Hepatocyte (in vitro differentiated cells): ENCODE measurements around the gene ERMARD. TPM values are rescaled to one million over a fixed set of nuclear protein-coding genes. Genes with fewer than 3 reads are reported as not detected.

Experiments
- DNase-seq: peaks from one replicate; pipeline ENCODE4 v3.0.0-alpha.2; 2016; ENCODE audit warnings: low spot score
- H2AFZ ChIP-seq: fragments of 200-600 bp; sonication (generic); 2 replicates; pipeline ENCODE4 v1.6.0; 2016; ENCODE audit warnings: antibody characterized with exemption, mild to moderate bottlenecking
- H3K27ac ChIP-seq: fragments of 200-600 bp; sonication (generic); 2 replicates; pipeline ENCODE4 v1.5.1; 2016; ENCODE audit warnings: mild to moderate bottlenecking
- H3K27me3 ChIP-seq: fragments of 200-600 bp; sonication (generic); 2 replicates; pipeline ENCODE4 v1.6.1; 2016
- H3K36me3 ChIP-seq: fragments of 200-600 bp; sonication (generic); replicated peaks from 2 replicates; pipeline ENCODE4 v1.5.1; 2016; ENCODE audit warnings: low read depth; ENCODE audit not compliant: insufficient read depth
- H3K4me1 ChIP-seq: fragments of 200-600 bp; sonication (generic); 2 replicates; pipeline ENCODE4 v1.5.1; 2016; ENCODE audit warnings: mild to moderate bottlenecking, moderate library complexity; ENCODE audit not compliant: insufficient read depth
- H3K4me2 ChIP-seq: fragments of 200-600 bp; sonication (generic); 2 replicates; pipeline ENCODE4 v1.6.0; 2016
- H3K4me3 ChIP-seq: fragments of 200-600 bp; sonication (generic); 2 replicates; pipeline ENCODE4 v1.5.1; 2016; ENCODE audit warnings: mild to moderate bottlenecking
- H3K79me2 ChIP-seq: fragments of 200-600 bp; sonication (generic); 2 replicates; pipeline ENCODE4 v1.6.0; 2017; ENCODE audit warnings: mild to moderate bottlenecking
- H3K9me2 ChIP-seq: fragments of 200-600 bp; sonication (generic); replicated peaks from 2 replicates; pipeline ENCODE4 v1.6.0; 2017; ENCODE audit warnings: mild to moderate bottlenecking; ENCODE audit not compliant: insufficient read depth
- H3K9me3 ChIP-seq: fragments of 200-600 bp; sonication (generic); 2 replicates; pipeline ENCODE4 v1.5.1; 2016; ENCODE audit warnings: low read depth, mild to moderate bottlenecking
- H4K20me1 ChIP-seq: fragments of 200-600 bp; sonication (generic); 2 replicates; pipeline ENCODE4 v1.6.0; 2016; ENCODE audit warnings: mild to moderate bottlenecking; ENCODE audit not compliant: insufficient read depth, poor library complexity, severe bottlenecking
- CTCF ChIP-seq: fragments of 200-600 bp; sonication (generic); IDR thresholded peaks from 2 replicates; pipeline ENCODE4 v1.5.1; 2016; ENCODE audit warnings: antibody characterized with exemption, mild to moderate bottlenecking; ENCODE audit not compliant: poor library complexity
- EZH2 ChIP-seq: fragments of 200-600 bp; sonication (generic); IDR thresholded peaks from 2 replicates; pipeline ENCODE4 v1.6.1; 2016; ENCODE audit warnings: antibody characterized with exemption, mild to moderate bottlenecking, borderline replicate concordance
- EZH2phosphoT487 ChIP-seq: fragments of 200-600 bp; sonication (generic); IDR thresholded peaks from one replicate; pipeline ENCODE4 v1.6.1; 2018; ENCODE audit warnings: antibody characterized with exemption, mild to moderate bottlenecking, low read depth, moderate library complexity; ENCODE audit not compliant: unreplicated experiment, severe bottlenecking
- whole genome bisulfite sequencing: methylation state at CpG from one replicate; pipeline ENCODE4 v1.1.6; 2016; ENCODE audit warnings: low lambda C conversion rate; ENCODE audit errors: missing lambda C conversion rate; 5-methylcytosine and 5-hydroxymethylcytosine counted together
- polyA plus RNA-seq: library from polyadenylated mRNA; unstranded; fragments of >200 nt; fragmentation: Nextera tagmentation; extraction: Ambion mirVana; gene quantifications from 2 replicates; pipeline ENCODE4 v1.2.1, GENCODE V29; 2016
- total RNA-seq: library from RNA; depleted of rRNA; stranded (reverse); fragments of >200 nt; gene quantifications from 2 replicates; pipeline ENCODE4 v1.2.3, GENCODE V29; 2014

ERMARD gene
- total and polyA plus RNA-seq, 2 experiments from 2014 or later, result 22.7 to 27.4 TPM

- Histone ChIP-seq H3K4me1 (peaks cover 15% of the 10 kb centered on the region), H3K9me2 (no peaks in the 10 kb centered on the region), H3K36me3 (no peaks in the 10 kb centered on the region), H3K27ac (no peak overlapping the region), H3K9me3 (no peaks in the 10 kb centered on the region), H3K4me2 (no peak overlapping the region), H4K20me1 (no peaks in the 10 kb centered on the region), H2AFZ (no peak overlapping the region), H3K79me2 (no peaks in the 10 kb centered on the region), H3K4me3 (no peak overlapping the region), H3K27me3 (no peaks in the 10 kb centered on the region)
- 81% methylated on average over 1 of the region's 1 CpG for WGBS
- no peak for DNase-seq
- TF ChIP-seq EZH2phosphoT487 (no peak), CTCF (no peak), EZH2 (no peak)
These were observed 55.3 kb downstream of the ERMARD start for GRCh38 chr6:169806701-169807100.

- TF ChIP-seq EZH2 (no peak), CTCF (no peak), EZH2phosphoT487 (no peak)
- Histone ChIP-seq H3K27ac (no peak overlapping the region), H2AFZ (no peak overlapping the region), H3K79me2 (no peaks in the 10 kb centered on the region), H3K9me2 (no peaks in the 10 kb centered on the region), H3K9me3 (no peaks in the 10 kb centered on the region), H3K27me3 (no peaks in the 10 kb centered on the region), H3K36me3 (no peaks in the 10 kb centered on the region), H3K4me2 (no peak overlapping the region), H4K20me1 (no peaks in the 10 kb centered on the region), H3K4me3 (no peak overlapping the region), H3K4me1 (peaks cover 11% of the 10 kb centered on the region)
- DNase-seq, result no peak
- 69% methylated on average over 1 of the region's 1 CpG for WGBS
These were observed 55.8 kb downstream of the ERMARD start for GRCh38 chr6:169807229-169807628.

GRCh38 chr6:169807699-169808607 lies 56.5 kb downstream of the ERMARD start:
- no peaks in the 10 kb centered on the region for H3K36me3 ChIP-seq
- no peak overlapping the region for H3K4me2 ChIP-seq
- no peak overlapping the region for H2AFZ ChIP-seq
- H3K27me3 ChIP-seq, result no peaks in the 10 kb centered on the region
- H3K9me3 ChIP-seq, result no peaks in the 10 kb centered on the region
- H3K79me2 ChIP-seq, result no peaks in the 10 kb centered on the region
- WGBS, result 95% methylated on average over 4 of the region's 9 CpGs
- H4K20me1 ChIP-seq, result no peaks in the 10 kb centered on the region
- no peak overlapping the region for H3K4me3 ChIP-seq
- peaks cover 11% of the 10 kb centered on the region for H3K4me1 ChIP-seq
- no peak for DNase-seq
- no peaks in the 10 kb centered on the region for H3K9me2 ChIP-seq
- H3K27ac ChIP-seq, result no peak overlapping the region
- TF ChIP-seq CTCF (no peak), EZH2phosphoT487 (no peak), EZH2 (no peak)
